Measurements from ENCODE around the gene MAK. TPM values are rescaled to one million over a fixed set of nuclear protein-coding genes. Genes with fewer than 3 reads are reported as not detected.
"Not testable (repeated sequence)": the region's sequence is repeated elsewhere in the genome, so short reads cannot be mapped to it uniquely, and the experiment has no call there.

The MAK gene
- total RNA-seq, 1 donor from 2014 or later: 0.12 TPM

DNA sequence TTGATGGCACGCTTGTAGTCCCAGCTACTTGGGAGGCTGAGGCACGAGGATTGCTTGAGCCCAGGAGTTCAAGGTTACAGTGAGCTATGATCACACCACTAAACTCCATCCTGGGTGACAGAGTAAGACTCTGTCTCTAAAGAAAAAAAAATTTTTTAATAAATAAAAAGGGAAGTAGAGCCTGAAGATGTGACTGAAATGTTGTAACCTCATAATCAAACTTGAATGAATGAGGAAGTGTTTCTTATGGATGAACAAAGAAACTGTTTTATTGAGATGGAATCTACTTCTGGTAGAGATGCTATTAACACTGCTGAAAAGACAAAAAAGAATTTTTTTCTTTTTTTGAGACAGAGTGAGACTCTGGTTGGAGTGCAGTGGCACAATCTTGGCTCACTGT, 6.7 kb downstream of the MAK start:
- TF ChIP-seq, protein P1, sequence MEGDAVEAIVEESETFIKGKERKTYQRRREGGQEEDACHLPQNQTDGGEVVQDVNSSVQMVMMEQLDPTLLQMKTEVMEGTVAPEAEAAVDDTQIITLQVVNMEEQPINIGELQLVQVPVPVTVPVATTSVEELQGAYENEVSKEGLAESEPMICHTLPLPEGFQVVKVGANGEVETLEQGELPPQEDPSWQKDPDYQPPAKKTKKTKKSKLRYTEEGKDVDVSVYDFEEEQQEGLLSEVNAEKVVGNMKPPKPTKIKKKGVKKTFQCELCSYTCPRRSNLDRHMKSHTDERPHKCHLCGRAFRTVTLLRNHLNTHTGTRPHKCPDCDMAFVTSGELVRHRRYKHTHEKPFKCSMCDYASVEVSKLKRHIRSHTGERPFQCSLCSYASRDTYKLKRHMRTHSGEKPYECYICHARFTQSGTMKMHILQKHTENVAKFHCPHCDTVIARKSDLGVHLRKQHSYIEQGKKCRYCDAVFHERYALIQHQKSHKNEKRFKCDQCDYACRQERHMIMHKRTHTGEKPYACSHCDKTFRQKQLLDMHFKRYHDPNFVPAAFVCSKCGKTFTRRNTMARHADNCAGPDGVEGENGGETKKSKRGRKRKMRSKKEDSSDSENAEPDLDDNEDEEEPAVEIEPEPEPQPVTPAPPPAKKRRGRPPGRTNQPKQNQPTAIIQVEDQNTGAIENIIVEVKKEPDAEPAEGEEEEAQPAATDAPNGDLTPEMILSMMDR (conservative IDR thresholded peaks at IDR 0.05; ENCODE audit: low read depth, low read length): no peak
- no peak for DNase-seq (ENCODE audit: low read depth)
- no peak overlapping the region for H3K4me3 ChIP-seq (ENCODE audit: low read depth, low read length)

DNA sequence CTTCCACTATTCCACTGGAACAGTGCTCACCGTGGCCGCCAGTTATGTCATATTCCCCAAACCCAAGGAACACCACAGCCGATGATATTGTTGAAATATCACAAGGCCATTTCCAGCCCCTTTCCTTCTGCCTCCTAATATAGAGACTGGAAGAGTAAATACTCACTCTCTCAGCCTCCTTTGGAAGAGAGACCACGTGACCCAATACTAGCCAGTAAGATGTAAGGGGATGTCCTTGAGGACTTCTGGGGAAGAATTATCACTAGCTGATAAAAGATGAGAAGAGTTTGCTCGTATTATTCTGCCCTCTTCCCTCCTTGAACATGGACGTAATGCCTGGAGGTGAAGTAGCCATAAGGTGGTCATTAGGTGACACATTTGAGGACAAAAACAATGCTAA, 13.5 kb downstream of the MAK start:
- DNase-seq (ENCODE audit: low read depth): no peak
- TF ChIP-seq, protein P1 (conservative IDR thresholded peaks at IDR 0.05; ENCODE audit: low read depth, low read length): no peak
- H3K4me3 ChIP-seq (ENCODE audit: low read depth, low read length): no peak overlapping the region

DNA sequence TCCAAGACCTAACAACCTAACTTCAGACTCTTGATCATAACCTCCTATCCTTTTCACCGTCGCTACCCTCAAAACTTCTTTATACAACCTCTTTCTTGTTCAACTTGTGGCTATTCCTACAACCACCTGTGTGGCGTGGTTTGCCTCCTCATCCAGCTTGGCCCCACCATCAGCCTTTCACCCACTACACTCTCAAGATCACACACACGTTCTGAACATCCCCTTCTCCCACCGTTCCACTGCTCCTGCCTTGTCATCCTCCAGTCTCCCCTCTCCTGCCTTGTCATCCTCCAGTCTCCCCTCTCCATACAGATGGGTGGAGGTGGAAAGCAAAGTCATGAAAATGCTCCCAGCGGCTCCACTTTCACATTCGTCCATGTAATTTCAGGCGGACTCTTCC, 14.0 kb downstream of the MAK start:
- no peak for DNase-seq (ENCODE audit: low read depth)
- H3K4me3 ChIP-seq (ENCODE audit: low read depth, low read length): no peak overlapping the region
- TF ChIP-seq, protein P1 (conservative IDR thresholded peaks at IDR 0.05; ENCODE audit: low read depth, low read length): no peak

GRCh38 chr6:10814176-10814575, 24.2 kb downstream of the MAK start:
- H3K4me3 ChIP-seq (ENCODE audit: low read depth, low read length); DNase-seq (ENCODE audit: low read depth): not testable (repeated sequence)

DNA sequence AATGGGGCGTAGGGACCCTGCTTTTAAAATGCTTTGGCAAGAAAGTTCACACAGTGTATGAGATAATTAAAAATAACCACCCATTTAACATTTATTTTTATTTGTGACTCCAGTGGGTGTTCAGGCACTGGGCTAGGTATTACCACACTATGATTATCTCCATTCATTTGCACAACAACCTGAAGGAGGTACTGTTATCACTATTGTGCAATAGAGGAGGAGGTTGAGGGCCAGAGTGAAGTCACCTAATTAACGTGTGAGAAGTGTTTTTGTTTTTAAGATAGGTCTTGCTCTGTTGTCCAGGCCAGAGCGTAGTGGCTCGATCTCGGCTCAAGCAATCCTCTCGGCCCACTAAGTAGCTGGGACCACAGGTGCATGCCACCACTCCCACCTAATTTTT, 29.2 kb downstream of the MAK start:
- TF ChIP-seq, protein P1 (conservative IDR thresholded peaks at IDR 0.05; ENCODE audit: low read depth, low read length): no peak

GRCh38 chr6:10808376-10808775, 30.0 kb downstream of the MAK start:
- DNase-seq (ENCODE audit: low read depth): no peak
- H3K4me3 ChIP-seq (ENCODE audit: low read depth, low read length): no peak overlapping the region
- TF ChIP-seq, protein P1 (conservative IDR thresholded peaks at IDR 0.05; ENCODE audit: low read depth, low read length): no peak

More for the DNA sequence above, 29.2 kb downstream of the MAK start:
- H3K4me3 ChIP-seq (ENCODE audit: low read depth, low read length): no peak overlapping the region
- DNase-seq (ENCODE audit: low read depth): no peak

GRCh38 chr6:10801224-10801848, 37.0 kb downstream of the MAK start:
- no peak for DNase-seq (ENCODE audit: low read depth)
- H3K4me3 ChIP-seq (ENCODE audit: low read depth, low read length): no peak overlapping the region
- TF ChIP-seq, protein P1 (conservative IDR thresholded peaks at IDR 0.05; ENCODE audit: low read depth, low read length): peak; percentile 99
